ENCODE measurements around the gene TMEM129. TPM values are rescaled to one million over a fixed set of nuclear protein-coding genes. Genes with fewer than 3 reads are reported as not detected.

TMEM129 gene
- total RNA-seq, 1 donor from 2014 or later: 192 TPM

DNA sequence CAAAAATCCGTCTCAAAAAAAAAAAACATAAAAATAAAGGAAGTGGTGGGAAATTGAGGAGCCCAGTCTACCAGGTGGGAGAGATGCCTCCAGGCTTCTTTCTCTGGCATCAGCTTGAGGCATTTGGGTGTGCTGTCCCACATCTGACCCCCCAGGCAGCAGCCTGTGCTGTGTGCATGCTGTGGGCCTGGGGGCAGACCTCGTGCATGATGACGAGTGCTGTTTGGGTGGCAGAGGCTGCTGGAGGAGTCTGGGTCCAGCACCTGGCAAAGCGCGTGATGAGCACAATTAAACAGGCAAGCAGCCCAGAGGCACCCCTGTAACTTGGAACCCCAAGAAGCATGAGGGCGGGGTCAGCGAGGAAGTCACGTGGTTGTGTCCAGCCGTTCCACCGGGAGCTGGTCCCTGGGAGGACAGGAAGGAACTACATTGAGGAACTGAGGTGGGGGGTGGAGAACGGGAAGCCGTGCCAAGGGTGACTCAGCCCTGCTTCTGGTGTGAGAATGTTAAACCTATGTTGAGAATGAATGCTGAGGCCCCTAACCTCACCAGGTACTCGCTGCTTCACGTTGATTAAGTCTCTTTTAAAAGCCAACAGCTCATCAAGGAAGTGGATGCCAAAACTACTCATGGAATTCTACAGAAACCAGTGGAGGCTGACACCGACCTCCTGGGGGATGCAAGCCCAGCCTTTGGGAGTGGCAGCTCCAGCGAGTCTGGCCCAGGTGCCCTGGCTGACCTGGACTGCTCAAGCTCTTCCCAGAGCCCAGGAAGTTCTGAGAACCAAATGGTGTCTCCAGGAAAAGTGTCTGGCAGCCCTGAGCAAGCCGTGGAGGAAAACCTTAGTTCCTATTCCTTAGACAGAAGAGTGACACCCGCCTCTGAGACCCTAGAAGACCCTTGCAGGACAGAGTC is 6.3 kb upstream of the TMEM129 start:
- H3K36me3 ChIP-seq: peaks cover 0 to 8% of the 10 kb centered on the region in 2 donors
- TF ChIP-seq CTCF (IDR thresholded peaks at IDR 0.05): no peak

GRCh38 chr4:1726146-1726934 is 5.2 kb upstream of the TMEM129 start:
- Histone ChIP-seq H3K4me3 (no peak overlapping the region), H3K27me3 (no peaks in the 10 kb centered on the region), H3K9me3 (no peaks in the 10 kb centered on the region), H3K36me3 (peaks cover 0 to 7% of the 10 kb centered on the region in 2 donors), H3K4me1 (peaks cover 6 to 9% of the 10 kb centered on the region in 2 donors), H3K27ac (no peak overlapping the region)
- peak; percentile 77 to 98 (median 98) for TF ChIP-seq CTCF (IDR thresholded peaks at IDR 0.05)
- intact Hi-C loops (cut with DNase I): loop anchor here (1.0 to 10.0 kb wide), 2 partner anchors 33 to 688 kb away; partner anchors contain the start of genes CFAP99 and ZFYVE28
- peak; percentile 71 to 95 for DNase-seq (ENCODE audit: low spot score in 2 of 2)

More for the DNA sequence above, 6.3 kb upstream of the TMEM129 start:
- H3K27me3 ChIP-seq: no peaks in the 10 kb centered on the region
- H3K9me3 ChIP-seq: no peaks in the 10 kb centered on the region
- no peak overlapping the region for H3K27ac ChIP-seq
- no peaks in the 10 kb centered on the region for H3K4me1 ChIP-seq
- no peak overlapping the region for H3K4me3 ChIP-seq
- DNase-seq (ENCODE audit: low spot score in 2 of 2): peak; percentile 34 to 78
- intact Hi-C loops (cut with DNase I): loop anchor here (10.0 kb wide), 1 partner anchor 687 kb away; the partner anchor contains the start of genes CFAP99 and ZFYVE28

GRCh38 chr4:1725521-1725920 is 4.4 kb upstream of the TMEM129 start:
- Histone ChIP-seq H3K36me3 (peaks cover 0 to 3% of the 10 kb centered on the region in 2 donors), H3K4me3 (no peak overlapping the region), H3K9me3 (no peaks in the 10 kb centered on the region), H3K4me1 (peaks cover 6 to 9% of the 10 kb centered on the region in 2 donors), H3K27ac (no peak overlapping the region), H3K27me3 (no peaks in the 10 kb centered on the region)
- no peak for DNase-seq (ENCODE audit: low spot score in 2 of 2)
- intact Hi-C loops (cut with DNase I): loop anchor here (10.0 kb wide), 1 partner anchor 689 kb away; the partner anchor contains the start of genes CFAP99 and ZFYVE28
- no peak for TF ChIP-seq CTCF (IDR thresholded peaks at IDR 0.05)

- H3K27me3 ChIP-seq: no peaks in the 10 kb centered on the region
- TF ChIP-seq CTCF (IDR thresholded peaks at IDR 0.05): no peak
- no peak for DNase-seq (ENCODE audit: low spot score in 2 of 2)
- no peaks in the 10 kb centered on the region for H3K9me3 ChIP-seq
- H3K4me1 ChIP-seq: peaks cover 12 to 18% of the 10 kb centered on the region in 2 donors
- peak overlapping the region; percentile 8 to 39 for H3K27ac ChIP-seq
- peaks cover 3 to 8% of the 10 kb centered on the region in 2 donors for H3K36me3 ChIP-seq
- intact Hi-C loops (cut with DNase I): loop anchor here (5.0 to 10.0 kb wide), 2 partner anchors 376 to 692 kb away; partner anchors contain the start of genes CFAP99, UVSSA and ZFYVE28
- H3K4me3 ChIP-seq: no peak overlapping the region
Observed at GRCh38 chr4:1723131-1723801, 2.1 kb upstream of the TMEM129 start.
